ENCODE results near the gene SLC2A5. TPM values are rescaled to one million over a fixed set of nuclear protein-coding genes. Genes with fewer than 3 reads are reported as not detected.

The SLC2A5 gene
- total and polyA plus RNA-seq, 4 donors, result 0.16 to 2.8 (median 1.5) TPM

DNA sequence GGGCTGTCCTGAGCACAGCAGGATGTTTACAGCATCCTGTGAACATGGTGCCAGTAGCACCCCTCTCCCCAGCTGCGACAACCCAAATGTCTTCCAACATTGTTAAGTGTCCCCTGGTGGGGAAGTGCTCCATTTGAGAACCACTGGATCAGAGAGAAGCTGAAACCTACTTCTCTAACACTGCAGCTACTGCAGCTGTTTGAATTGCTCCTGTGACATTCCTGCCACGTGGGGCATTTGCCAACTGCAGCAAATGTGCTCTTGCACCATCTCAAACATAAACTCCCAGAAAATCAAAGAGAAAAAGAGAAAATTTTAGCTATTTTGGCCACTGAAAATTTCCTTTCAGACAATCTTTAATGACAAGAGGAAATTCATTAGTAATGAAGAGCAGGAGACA, 11.0 kb downstream of the SLC2A5 start:
- no peaks in the 10 kb centered on the region for H3K36me3 ChIP-seq (ENCODE audit: control insufficient read depth in 4 of 4, insufficient read depth in 4 of 4, low read length in 4 of 4)
- ATAC-seq (ENCODE audit: insufficient read depth, low FRiP score), result no peak
- WGBS, 2 donors, result 29 to 48% methylated on average over 2 of the region's 2 CpGs

DNA sequence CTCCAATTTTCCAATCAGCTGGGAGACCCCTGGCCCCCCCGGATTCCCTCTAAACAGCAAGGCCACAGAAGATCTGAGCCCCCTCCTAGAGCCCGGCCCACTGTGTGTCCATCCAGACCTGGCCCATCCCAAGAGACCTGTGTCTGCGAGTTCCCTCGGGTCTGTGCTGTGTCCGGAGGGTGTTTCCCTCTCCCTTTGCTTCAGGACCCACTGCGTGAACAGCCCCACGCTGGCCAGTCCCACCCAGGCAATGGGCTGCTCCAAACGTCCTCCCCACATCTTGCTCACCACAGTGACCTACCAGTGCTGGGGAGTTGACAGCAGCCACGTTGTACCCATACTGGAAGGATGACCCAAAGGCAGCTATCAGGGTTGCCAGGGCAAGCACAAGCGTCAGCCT, 11.6 kb downstream of the SLC2A5 start:
- 86 to 92% methylated on average over 10 of the region's 10 CpGs for WGBS, 2 donors
- H3K36me3 ChIP-seq (ENCODE audit: control insufficient read depth in 4 of 4, insufficient read depth in 4 of 4, low read length in 4 of 4), result no peaks in the 10 kb centered on the region
- no peak overlapping the region for H3K4me3 ChIP-seq
- H3K27me3 ChIP-seq (ENCODE audit: control insufficient read depth in 3 of 3, insufficient read depth in 3 of 3, low read length in 2 of 3), result no peaks in the 10 kb centered on the region
- no peak for ATAC-seq (ENCODE audit: insufficient read depth, low FRiP score)
- H3K27ac ChIP-seq (ENCODE audit: low read depth in 1 of 2, low read length in 1 of 2), result no peak overlapping the region
- TF ChIP-seq, protein P1, sequence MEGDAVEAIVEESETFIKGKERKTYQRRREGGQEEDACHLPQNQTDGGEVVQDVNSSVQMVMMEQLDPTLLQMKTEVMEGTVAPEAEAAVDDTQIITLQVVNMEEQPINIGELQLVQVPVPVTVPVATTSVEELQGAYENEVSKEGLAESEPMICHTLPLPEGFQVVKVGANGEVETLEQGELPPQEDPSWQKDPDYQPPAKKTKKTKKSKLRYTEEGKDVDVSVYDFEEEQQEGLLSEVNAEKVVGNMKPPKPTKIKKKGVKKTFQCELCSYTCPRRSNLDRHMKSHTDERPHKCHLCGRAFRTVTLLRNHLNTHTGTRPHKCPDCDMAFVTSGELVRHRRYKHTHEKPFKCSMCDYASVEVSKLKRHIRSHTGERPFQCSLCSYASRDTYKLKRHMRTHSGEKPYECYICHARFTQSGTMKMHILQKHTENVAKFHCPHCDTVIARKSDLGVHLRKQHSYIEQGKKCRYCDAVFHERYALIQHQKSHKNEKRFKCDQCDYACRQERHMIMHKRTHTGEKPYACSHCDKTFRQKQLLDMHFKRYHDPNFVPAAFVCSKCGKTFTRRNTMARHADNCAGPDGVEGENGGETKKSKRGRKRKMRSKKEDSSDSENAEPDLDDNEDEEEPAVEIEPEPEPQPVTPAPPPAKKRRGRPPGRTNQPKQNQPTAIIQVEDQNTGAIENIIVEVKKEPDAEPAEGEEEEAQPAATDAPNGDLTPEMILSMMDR (IDR thresholded peaks at IDR 0.05; ENCODE audit: control extremely low read depth, extremely low read depth), result no peak
- no peak for DNase-seq
- H3K4me1 ChIP-seq (ENCODE audit: control insufficient read depth in 5 of 5, insufficient read depth in 5 of 5, low read length in 5 of 5), result peaks cover 0 to 4% (median 0%) of the 10 kb centered on the region in 5 donors
- H3K9me3 ChIP-seq (ENCODE audit: control insufficient read depth in 4 of 4, insufficient read depth in 3 of 4, low read length in 3 of 4), result no peaks in the 10 kb centered on the region
- no peak overlapping the region for H3K9ac ChIP-seq (ENCODE audit: insufficient read depth in 1 of 2, low read length in 2 of 2)

More for the DNA sequence above, 11.0 kb downstream of the SLC2A5 start:
- TF ChIP-seq, protein P1 (IDR thresholded peaks at IDR 0.05; ENCODE audit: control extremely low read depth, extremely low read depth), result no peak
- Histone ChIP-seq H3K4me3 (no peak overlapping the region), H3K27me3 (ENCODE audit: control insufficient read depth in 3 of 3, insufficient read depth in 3 of 3, low read length in 2 of 3) (no peaks in the 10 kb centered on the region), H3K9ac (ENCODE audit: insufficient read depth in 1 of 2, low read length in 2 of 2) (no peak overlapping the region), H3K27ac (ENCODE audit: low read depth in 1 of 2, low read length in 1 of 2) (no peak overlapping the region), H3K4me1 (ENCODE audit: control insufficient read depth in 5 of 5, insufficient read depth in 5 of 5, low read length in 5 of 5) (peaks cover 0 to 4% (median 0%) of the 10 kb centered on the region in 5 donors), H3K9me3 (ENCODE audit: control insufficient read depth in 4 of 4, insufficient read depth in 3 of 4, low read length in 3 of 4) (no peaks in the 10 kb centered on the region)
- DNase-seq, result peak; percentile 49 to 69 (median 53)

- H3K27me3 ChIP-seq (ENCODE audit: control insufficient read depth in 3 of 3, insufficient read depth in 3 of 3, low read length in 2 of 3), result no peaks in the 10 kb centered on the region
- H3K9me3 ChIP-seq (ENCODE audit: control insufficient read depth in 4 of 4, insufficient read depth in 3 of 4, low read length in 3 of 4), result no peaks in the 10 kb centered on the region
- no peak overlapping the region for H3K27ac ChIP-seq (ENCODE audit: low read depth in 1 of 2, low read length in 1 of 2)
- no peaks in the 10 kb centered on the region for H3K36me3 ChIP-seq (ENCODE audit: control insufficient read depth in 4 of 4, insufficient read depth in 4 of 4, low read length in 4 of 4)
- ATAC-seq (ENCODE audit: insufficient read depth, low FRiP score), result no peak
- H3K4me1 ChIP-seq (ENCODE audit: control insufficient read depth in 5 of 5, insufficient read depth in 5 of 5, low read length in 5 of 5), result no peaks in the 10 kb centered on the region
- H3K9ac ChIP-seq (ENCODE audit: insufficient read depth in 1 of 2, low read length in 2 of 2), result no peak overlapping the region
- no peak for DNase-seq
- no peak overlapping the region for H3K4me3 ChIP-seq
- TF ChIP-seq, protein P1 (IDR thresholded peaks at IDR 0.05; ENCODE audit: control extremely low read depth, extremely low read depth), result no peak
- WGBS, 2 donors, result 89 to 98% methylated on average over 6 of the region's 6 CpGs
Measured at GRCh38 chr1:9052272-9053049, 17.0 kb downstream of the SLC2A5 start.

Data from lung (tissue), 12 donors.